SIG-M5 treated with dmso at 0.1 percent for 504 hours (cell line): Measurements from ENCODE around the gene KLK12.
A peak's percentile ranks its signal among the peaks of the same experiment; 100 is the strongest.

Experiments used
- DNase-seq: peaks from one replicate; lab custom pipeline; 2025; ENCODE audit not compliant: unreplicated experiment; lab: John Stamatoyannopoulos, UW

KLK12 gene

DNA sequence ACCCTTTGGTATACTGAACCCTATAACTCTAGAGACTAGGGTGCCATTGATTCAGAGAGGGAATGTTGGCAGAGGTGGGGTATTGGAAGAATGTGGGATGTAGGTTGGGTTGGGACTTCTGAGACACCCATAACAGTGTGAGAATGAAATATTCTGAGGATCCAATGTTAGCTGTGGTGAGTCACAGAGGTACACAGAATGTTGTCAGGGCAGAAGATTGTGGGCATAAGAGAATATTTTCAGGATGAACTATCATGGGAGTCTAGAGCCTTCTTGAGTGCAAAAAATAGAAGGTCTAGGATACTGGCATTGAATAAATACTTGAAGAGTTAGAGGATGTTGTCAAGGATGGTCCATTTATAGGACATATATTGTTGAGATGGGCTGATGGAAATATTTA, 21.1 kb upstream of the KLK12 start:
- DNase-seq: no peak

- DNase-seq: no peak
Observed at GRCh38 chr19:51047031-51047335, 12.2 kb upstream of the KLK12 start.

- DNase-seq: no peak
Observed at GRCh38 chr19:51044327-51044726, 9.5 kb upstream of the KLK12 start.

DNA sequence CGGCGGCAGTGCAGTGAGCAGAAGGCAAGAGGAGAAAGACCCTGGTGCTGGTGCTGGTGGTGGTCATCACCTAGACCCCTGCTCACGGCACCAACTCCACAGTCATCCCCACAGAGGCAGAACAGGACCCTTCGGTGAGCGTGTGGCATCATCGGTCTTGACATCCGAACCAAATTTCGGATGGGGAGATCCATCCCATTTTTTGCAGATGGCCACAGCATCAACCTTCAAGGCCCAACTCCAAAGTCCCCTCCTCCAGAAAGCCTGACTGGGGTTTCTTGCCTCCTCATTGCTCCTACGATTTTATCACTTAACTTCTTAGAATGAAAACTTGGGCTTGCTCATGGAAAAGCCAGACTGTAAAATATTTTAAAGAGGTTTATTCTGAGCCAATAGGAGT, 8.7 kb upstream of the KLK12 start:
- no peak for DNase-seq

DNA sequence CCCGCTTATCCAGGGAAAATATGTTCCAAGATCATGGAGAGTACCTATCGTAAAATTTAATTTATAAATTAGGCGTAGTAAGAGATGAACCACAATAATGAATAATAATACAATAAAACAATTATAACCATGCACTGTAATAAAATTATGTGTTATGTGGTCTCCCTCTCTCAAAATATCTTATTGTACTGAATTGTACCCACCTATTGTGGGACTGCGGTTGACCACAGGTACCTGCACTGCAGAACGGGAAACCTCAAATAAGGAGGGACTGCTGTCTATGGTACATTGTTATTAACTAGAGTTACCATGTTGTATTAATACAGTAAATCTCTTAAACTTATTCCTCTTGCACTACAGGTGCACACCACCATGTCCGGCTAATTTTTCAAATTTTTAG, 5.3 kb upstream of the KLK12 start:
- DNase-seq: no peak

DNA sequence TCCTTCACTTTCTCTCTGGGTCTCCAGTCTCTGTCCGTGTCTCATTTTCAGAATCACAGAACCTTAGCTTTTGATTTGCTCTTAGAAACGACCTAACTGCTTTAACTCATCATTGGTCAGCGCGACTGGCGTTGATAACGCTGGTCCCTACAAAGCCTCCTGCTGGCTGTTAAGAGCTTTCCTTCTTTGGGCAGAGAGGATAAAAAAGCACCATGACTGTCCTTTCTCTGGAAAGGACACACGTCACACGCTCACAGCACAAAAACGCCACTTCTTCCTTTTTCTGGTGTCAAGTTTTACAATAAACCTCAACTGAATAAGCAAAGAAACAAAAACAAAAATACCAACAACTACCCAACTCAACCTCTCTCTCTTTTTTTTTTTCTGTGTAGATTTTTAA, 1.7 kb upstream of the KLK12 start:
- DNase-seq: no peak

- no peak for DNase-seq
Observed at GRCh38 chr19:51031880-51032225, 2.9 kb downstream of the KLK12 start.

DNA sequence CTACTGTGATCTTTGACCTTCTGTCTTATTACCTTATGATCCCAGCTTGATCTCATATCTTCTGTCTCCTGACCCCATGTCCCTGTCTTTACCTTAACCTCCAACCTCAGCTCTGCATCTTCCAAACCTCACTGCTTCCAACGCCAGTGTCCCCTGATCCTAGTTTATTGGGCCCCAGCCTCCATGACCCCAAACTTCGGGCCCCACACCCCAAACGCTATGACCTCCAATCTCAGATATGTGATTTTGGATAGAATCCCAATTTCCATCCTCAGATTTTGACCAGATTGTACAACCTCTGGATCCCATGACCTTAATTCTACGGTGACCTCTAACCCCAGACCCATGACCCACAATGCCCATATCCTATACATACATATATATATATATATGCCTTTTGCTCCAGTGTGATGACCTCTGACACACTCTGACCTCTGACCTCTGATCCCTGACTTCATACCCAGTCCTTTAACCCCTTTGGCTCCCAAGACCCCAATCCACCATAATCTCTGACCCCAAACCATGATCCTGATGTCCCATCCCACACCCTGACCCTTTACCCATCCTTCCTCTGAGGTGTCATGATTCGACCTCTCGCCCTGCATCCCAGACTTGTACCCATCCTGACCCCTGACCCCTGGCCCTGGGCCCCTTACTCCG, 3.5 kb downstream of the KLK12 start:
- DNase-seq: no peak

DNA sequence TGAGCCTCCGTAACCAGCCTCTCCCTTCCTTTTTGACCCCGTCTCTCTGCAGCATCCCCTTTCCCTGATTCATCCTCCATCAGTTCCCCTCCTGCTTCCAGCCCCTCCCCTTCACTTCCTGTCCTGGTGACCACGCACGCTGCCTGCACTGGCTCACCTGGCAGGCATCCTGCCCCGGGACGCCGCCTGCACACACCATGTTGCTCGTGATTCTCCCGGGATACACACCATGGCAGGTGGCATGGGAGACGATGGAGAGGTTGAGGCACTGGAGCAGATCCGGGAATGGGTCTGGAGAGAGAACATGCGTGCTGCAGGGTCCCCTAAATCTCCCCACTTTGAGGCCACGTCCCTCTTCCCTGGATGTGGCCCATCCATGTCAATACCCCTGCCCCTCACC, 4.2 kb downstream of the KLK12 start:
- no peak for DNase-seq

DNA sequence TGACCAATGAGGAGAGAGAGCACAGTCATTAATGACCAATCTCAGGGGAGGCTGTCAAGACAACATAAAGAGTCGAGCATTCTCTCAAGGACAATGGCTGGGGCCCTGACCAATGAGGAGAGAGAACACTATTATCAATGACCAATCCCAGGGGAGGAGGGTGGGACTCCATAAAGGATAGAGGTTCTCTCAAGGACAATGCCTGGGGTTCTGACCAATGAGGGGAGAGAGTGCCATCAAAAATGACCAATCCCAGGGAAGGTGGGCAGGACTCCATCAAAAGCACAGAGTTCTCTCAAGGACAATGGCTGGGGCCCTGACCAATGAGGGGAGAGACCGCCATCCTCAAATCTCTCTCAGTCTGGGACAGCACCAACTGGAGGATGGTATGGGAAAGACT, 5.1 kb downstream of the KLK12 start:
- no peak for DNase-seq

- DNase-seq: peak; percentile 23
Observed at GRCh38 chr19:51027873-51028272, 6.9 kb downstream of the KLK12 start.

DNA sequence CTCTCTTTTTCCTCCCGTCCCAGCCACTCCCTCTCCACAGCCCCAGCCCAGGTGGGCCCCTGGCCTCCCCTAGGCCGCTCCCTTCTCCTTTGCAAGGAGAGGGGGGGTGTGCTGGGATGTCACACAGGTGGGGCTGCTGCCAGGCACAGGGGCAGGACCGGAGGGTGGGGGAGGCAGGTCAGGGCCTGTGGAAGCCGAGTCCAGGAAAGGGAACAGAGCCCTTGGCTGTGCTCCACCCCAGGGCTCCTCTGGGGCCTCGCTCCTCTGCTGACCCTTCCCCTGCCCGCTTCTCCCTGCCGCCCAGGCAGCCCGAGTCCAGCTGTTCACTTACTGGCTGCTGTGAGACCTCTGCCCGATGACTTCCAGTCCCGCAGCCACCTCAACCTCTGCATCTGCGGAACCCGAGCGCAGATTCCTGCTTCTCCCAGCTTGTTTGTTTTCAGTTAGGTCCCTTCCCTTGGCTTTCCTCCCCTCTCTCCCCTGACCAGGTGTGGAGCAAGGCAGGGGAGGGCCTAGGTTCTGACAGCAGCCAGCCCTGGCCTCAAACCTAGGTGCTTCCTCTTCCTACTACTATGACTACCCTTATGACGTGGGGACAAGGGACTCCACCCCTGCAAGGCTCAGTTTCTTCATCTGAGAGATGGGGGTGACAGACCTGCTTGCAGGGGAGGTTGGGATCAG, 7.5 kb downstream of the KLK12 start:
- DNase-seq: no peak

GRCh38 chr19:51026554-51026831, 8.3 kb downstream of the KLK12 start, which contains the start of gene KLK11:
Gene KLK11 (minus strand): TSS chr19:51026616. CDS start chr19:51025631, 985 bp downstream.
- no peak for DNase-seq

GRCh38 chr19:51025809-51026553, 8.8 kb downstream of the KLK12 start:
- DNase-seq: no peak

- no peak for DNase-seq
Observed at GRCh38 chr19:51025401-51025800, 9.4 kb downstream of the KLK12 start.

DNA sequence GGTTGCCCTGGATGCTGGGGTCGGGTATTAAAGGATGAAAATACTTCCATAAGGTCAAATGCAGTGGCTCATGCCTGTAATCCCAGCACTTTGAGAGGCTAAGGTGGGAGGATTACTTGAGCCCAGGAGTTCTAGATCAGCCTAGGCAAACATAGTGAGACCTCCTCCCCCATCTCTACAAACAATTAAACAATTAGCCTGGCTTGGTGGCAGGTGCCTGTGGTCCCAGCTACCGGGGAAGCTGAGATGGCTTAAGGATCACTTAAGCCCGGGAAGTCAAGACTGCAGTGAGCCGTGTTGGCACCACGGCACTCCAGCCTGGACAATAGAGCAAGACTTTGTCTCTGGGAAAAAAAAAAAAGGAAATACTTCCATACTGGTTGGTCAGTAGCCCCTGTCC, 9.9 kb downstream of the KLK12 start:
- no peak for DNase-seq

GRCh38 chr19:51023946-51024345, 10.9 kb downstream of the KLK12 start:
- no peak for DNase-seq

- DNase-seq: no peak
Observed at GRCh38 chr19:51022526-51022925, 12.3 kb downstream of the KLK12 start.

DNA sequence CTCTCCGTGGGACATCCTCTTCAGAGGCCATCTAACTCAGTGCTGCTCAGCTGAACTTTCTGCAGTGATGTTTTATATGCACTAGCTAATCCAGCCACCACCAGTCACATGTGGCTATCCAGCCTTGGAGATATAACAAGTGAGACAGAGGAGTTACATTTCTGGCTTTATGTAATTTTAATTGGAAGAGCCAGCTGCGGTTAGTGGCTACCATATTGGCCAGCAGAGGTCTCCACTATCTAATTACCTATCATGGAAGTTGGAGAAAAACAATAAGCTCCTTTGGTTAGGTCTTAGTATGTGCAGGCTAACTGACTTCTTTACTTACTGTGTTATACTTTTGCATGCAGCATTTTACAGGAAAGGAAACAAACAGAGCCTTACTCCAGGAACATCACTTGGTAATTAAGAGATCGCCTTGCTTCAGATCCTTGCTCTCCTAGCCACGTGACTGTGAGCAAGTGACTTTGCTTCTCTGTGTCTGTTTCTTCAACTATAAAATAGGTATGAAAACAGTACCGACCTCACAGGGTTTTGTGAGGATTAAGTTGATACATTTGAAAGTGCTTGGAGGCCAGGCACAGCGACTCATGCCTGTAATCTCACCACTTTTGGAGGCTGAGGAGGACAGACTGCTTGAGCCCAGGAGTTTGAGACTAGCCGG, 13.7 kb downstream of the KLK12 start:
- peak; percentile 57 for DNase-seq

- DNase-seq: no peak
Observed at GRCh38 chr19:51019544-51019925, 15.3 kb downstream of the KLK12 start, which contains the start of gene KLK10. Gene KLK10 (minus strand): TSS chr19:51019709. CDS start chr19:51019130, 579 bp downstream.

GRCh38 chr19:51018745-51019543, 15.9 kb downstream of the KLK12 start:
- DNase-seq: peak; percentile 5
